SIG-M5 treated with dmso at 0.1 percent for 504 hours (cell line): Measurements from ENCODE around the gene ZNHIT2.

Experiments used
- DNase-seq: peaks from one replicate; lab custom pipeline; 2025; ENCODE audit not compliant: unreplicated experiment; lab: John Stamatoyannopoulos, UW

ZNHIT2 gene

DNA sequence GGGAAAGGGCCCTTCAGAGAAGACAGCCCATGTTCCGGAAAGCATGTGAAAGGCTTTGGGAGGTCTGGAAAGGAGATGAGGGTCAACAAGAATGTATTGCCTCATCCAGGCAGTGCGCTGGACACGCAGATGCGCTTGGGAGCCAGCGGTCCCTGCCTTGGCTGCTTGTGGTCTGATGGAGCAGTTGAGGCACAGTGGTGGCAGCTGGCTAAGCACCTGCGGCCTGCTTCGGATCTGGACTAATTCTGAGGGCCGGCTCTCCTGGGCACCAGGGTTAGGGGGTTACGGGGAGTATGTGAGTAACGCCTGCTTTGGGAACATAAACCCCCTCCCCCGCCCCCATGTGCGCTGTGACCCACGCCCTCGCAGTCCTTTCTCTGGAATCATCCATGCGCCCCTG lies 10.4 kb downstream of the ZNHIT2 start:
- DNase-seq, result no peak

- no peak for DNase-seq
Measured at GRCh38 chr11:65104628-65105027, 12.9 kb downstream of the ZNHIT2 start.

GRCh38 chr11:65103476-65103875 lies 14.0 kb downstream of the ZNHIT2 start:
- DNase-seq, result no peak

DNA sequence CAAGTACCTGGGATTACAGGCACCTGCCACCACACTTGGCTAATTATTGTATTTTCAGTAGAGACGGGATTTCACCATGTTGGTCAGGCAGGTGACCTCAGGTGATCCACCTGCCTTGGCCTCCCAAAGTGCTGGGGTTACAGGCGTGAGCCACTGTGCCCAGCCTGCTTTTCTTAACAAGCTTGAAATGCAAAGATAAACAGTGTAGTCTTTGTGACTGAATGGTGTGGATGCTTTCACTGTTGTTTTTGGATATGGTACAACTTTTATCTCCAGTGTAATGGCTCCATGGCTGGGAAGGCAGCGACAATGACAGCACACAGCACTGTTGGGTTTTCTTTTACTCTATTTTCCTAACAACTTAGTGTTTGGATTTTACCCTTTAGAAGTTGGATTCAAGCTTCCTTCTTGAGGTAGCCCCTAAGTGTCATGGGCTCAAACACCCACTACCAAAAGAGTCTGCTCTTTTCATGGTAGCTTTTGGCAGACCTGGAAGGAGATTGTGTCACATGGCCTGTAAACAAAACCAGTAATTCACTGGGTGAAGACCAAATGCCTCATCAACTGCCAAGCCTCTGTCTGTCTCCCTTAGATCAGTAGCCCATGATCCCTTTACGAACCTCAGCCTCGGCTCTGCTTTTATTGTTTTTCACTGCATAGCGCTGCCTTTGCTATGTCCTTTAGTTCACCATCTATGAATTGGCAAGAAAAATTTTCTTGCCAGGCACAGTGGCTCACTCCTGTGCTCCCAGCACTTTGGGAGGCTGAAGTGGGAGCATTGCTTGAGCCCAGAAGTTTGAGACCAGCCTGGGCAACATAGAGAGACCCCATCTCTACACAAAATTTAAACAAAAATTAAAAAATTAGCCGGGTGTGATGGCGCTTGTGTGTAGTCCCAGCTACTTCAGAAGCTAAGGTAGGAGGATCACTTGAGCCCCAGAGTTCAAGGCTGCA lies 15.1 kb downstream of the ZNHIT2 start:
- DNase-seq, result no peak

- DNase-seq, result no peak
Measured at GRCh38 chr11:65100674-65101350, 16.7 kb downstream of the ZNHIT2 start.

DNA sequence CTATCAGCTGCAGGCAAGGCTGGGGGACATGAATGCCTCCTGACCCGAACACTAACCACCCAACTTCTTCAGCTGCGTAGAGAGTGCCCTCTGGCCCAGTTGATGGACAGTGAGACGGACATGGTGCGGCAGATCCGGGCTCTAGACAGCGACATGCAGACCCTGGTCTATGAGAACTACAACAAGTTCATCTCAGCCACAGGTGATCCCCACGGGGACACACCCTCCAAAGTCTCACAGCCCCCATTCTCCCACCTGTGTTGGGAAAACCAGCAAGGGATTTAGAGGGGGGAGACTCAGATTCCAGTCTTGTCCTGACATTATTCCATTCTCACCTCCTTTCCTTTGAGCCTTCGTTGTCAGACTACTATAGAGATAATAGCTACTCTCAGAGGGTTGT lies 20.6 kb downstream of the ZNHIT2 start:
- DNase-seq, result no peak

GRCh38 chr11:65095974-65096806 lies 21.3 kb downstream of the ZNHIT2 start, which contains the start of gene VPS51:
Gene VPS51 (plus strand): TSS chr11:65096214. CDS start chr11:65096251, 37 bp downstream.
- DNase-seq, result peak; percentile 90

- no peak for DNase-seq
Measured at GRCh38 chr11:65095427-65095826, 22.1 kb downstream of the ZNHIT2 start.

GRCh38 chr11:65090628-65091027 lies 26.9 kb downstream of the ZNHIT2 start:
- no peak for DNase-seq

DNA sequence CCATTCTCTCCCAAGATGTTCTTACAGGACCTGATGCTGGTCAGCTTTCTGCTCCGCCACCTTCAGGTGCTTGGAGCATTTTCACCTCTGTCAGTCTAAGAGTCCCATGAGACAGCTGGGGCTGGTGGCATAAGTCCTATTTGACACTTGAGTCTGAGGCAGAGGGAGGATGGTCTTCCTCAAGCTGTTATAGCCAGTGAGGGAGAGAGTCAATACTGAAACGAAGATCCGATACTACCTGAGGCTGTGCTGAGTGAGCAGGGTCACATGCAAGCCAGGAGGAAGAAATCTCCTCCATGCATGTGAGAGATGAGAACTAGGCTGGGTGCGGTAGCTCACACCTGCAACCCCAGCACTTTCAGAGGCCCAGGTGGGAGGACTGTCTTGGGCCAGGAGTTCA lies 27.9 kb downstream of the ZNHIT2 start:
- DNase-seq, result no peak

- no peak for DNase-seq
Measured at GRCh38 chr11:65087827-65088226, 29.7 kb downstream of the ZNHIT2 start.

DNA sequence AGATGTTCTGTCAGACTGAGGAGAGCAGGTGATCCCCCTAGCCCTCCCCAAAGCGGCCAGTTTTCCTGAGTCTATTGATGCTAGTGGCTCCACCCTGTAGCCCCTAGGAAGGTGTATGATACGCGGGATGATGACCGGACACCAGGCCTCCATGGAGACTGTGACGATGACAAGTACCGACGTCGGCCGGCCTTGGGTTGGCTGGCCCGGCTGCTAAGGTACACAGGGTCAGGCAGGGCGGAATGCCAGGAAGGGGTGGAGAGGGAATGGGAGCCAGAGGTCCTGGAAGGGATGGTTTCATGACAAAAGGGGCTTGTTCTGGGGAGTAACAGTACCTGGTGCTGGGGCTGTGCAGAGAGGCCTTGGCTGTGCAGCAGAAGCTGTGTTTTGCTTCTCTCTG lies 30.3 kb downstream of the ZNHIT2 start:
- no peak for DNase-seq

- DNase-seq, result no peak
Measured at GRCh38 chr11:65086809-65087208, 30.7 kb downstream of the ZNHIT2 start.

DNA sequence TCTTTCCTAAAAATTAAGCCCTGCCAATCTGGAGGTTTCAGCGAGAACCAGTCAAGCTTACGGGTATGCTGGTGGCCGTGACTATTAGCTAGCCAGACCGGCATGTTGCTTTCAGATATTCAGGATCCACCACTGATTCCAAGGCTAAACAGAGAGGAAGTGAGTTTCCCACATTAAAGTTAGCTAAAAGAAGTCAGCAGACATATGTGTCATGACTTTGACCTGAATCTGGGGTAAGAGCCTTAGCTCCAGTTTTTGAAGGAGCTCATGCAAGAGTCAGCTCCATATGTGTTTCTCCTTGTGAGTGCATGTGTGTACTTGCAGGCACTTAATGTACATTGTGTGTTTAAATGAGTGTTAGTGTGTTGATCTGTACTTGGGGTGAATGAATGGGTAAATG lies 32.1 kb downstream of the ZNHIT2 start:
- no peak for DNase-seq

DNA sequence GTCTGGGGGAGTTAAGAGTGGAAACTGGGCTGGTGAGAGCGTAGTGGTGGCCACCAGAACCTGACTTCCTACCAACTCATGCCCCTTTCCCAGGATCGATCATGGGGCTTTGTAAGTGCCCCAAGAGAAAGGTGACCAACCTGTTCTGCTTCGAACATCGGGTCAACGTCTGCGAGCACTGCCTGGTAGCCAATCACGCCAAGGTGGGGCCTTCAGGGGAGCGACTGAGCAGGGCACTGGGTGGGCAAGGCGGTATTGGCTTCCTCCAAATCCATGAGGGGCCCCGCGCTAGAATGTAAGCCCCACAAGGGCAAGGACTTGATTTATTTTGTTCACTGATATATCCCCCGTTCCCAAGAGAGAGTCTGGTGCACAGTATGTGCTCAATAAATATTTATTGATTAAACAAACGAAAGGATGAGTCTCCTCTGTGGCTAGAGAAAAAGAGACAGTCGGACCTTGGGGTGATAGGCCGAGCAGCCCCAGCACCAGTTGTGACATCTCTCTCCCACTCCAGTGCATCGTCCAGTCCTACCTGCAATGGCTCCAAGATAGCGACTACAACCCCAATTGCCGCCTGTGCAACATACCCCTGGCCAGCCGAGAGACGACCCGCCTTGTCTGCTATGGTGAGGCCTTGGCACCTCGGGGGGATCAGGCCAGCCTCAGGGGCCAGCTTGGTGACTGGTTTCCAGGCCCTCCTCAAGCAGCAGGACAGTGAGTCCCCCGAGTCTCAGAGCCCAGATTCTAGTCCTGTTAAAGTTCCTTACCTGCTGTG lies 32.7 kb downstream of the ZNHIT2 start:
- DNase-seq, result no peak

- peak; percentile 94 for DNase-seq
Measured at GRCh38 chr11:65083834-65084597, 33.5 kb downstream of the ZNHIT2 start, which contains the start of the genes CDCA5 and ZFPL1. Gene CDCA5 (minus strand): TSS chr11:65084040. CDS start chr11:65083978, 62 bp downstream. Gene ZFPL1 (plus strand): TSS chr11:65084222. CDS start chr11:65084699, 477 bp downstream.

- DNase-seq, result no peak
Measured at GRCh38 chr11:65083134-65083833, 34.2 kb downstream of the ZNHIT2 start.

DNA sequence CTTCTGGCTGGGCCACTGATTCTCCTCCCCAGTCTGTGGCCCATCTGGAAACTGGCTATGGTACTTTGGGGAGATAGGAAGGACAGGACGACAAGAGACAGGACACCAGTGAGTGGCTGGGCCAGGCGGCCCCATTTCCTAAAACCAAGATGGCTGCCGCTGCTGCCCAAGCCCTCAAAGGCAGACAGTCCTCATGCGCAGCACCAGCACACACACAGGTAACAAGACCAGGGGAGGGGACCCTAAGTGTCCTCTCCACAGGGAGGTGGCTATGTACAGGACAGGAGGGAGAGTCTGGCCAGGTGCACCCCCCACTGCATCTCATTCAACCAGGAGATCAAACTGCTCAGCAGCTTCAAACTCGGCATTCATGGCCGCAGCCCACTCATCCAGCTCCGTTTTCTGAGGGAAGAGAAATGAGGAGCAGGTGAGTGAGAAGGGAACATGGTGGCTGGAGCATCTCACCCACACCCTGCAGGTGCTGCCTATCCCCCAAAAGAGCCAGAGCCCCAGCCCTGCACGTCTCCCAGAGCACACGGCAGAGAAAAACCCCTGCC lies 38.6 kb downstream of the ZNHIT2 start:
- DNase-seq, result no peak

DNA sequence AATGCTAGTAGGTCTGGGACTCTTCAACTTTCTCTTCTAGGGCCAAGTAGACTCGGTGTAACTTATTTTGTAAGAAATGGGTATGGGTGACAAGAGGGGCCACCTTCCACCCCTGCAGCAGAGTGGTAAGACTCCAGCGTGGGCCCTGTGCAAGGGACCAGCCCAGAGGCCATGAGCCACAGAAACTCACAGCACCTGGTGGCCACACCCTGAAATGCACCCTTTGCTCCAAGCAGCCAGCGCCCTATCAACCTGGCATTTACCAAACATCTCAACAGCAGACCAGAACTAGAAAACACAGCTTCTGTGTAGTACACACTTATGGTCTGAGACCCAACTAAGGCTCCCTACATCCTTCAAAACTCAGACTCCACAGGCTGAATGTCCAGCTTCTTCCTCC lies 39.4 kb downstream of the ZNHIT2 start:
- DNase-seq, result peak; percentile 12
